ENCODE results near the gene SLC30A5. TPM values are rescaled to one million over a fixed set of nuclear protein-coding genes. Genes with fewer than 3 reads are reported as not detected.

Gene SLC30A5
- total RNA-seq, 1 experiment from 2014 or later, result 61.8 TPM

GRCh38 chr5:69049151-69049550, 44.7 kb upstream of the SLC30A5 start:
- Mint-ChIP-seq H3K27me3 (ENCODE audit: insufficient read depth, unreplicated experiment) (no peaks in the 10 kb centered on the region), H3K9me3 (ENCODE audit: unreplicated experiment) (no peaks in the 10 kb centered on the region), H3K4me3 (ENCODE audit: unreplicated experiment) (no peak overlapping the region), H3K27ac (ENCODE audit: low read depth, unreplicated experiment) (no peak overlapping the region), H3K36me3 (ENCODE audit: insufficient read depth, unreplicated experiment) (no peaks in the 10 kb centered on the region), H3K4me1 (ENCODE audit: insufficient read depth, unreplicated experiment) (peaks cover 5% of the 10 kb centered on the region)
- ChIA-PET POLR2A (interaction anchor here (0.7 to 1.0 kb wide), 2 partner anchors 15 to 28 kb away, joined by 3 read pairs; no protein-coding TSS in a partner anchor), CTCF (interaction anchor here (1.0 kb wide), 1 partner anchor 26 kb away, joined by 4 read pairs; no protein-coding TSS in a partner anchor)
- DNase-seq (ENCODE audit: unreplicated experiment), result no peak
- intact Hi-C loops (cut with micrococcal nuclease), result loop anchor here (10.0 kb wide), 1 partner anchor 286 kb away; the partner anchor contains the start of gene CCDC125
- TF ChIP-seq CTCF (IDR thresholded peaks at IDR 0.05; ENCODE audit: unreplicated experiment), result no peak
- BruUV-seq (replicated peaks), result no TSS peak

DNA sequence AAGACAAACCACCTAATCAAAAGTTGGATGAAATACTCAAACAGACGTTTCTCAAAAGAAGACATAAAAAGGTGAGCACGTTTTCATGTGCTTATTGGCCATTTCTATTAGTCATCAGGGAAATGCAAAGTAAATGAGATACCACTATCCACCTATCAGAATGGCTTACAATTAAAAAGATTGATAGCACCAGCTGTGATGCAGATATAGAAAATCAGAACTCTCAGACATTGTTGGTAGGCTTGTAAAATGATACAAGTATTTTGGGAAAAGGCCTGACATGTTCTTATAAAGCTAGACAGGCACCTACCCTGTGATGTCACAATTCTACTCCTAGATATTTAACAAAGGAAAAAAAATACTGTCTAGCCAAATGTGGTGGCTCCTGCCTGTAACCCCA, 44.0 kb upstream of the SLC30A5 start:
- ChIA-PET CTCF (interaction anchor here (0.7 to 1.0 kb wide), 2 partner anchors 26 to 315 kb away, joined by 4 read pairs; no protein-coding TSS in a partner anchor), POLR2A (interaction anchor here (0.6 to 1.0 kb wide), 3 partner anchors 14 to 42 kb away, joined by 3 read pairs; no protein-coding TSS in a partner anchor)
- no peak for DNase-seq (ENCODE audit: unreplicated experiment)
- intact Hi-C loops (cut with micrococcal nuclease), result loop anchor here (10.0 kb wide), 1 partner anchor 285 kb away; the partner anchor contains the start of gene CCDC125
- no peak overlapping the region for H3K27ac Mint-ChIP-seq (ENCODE audit: low read depth, unreplicated experiment)
- no peak for TF ChIP-seq CTCF (IDR thresholded peaks at IDR 0.05; ENCODE audit: unreplicated experiment)
- peaks cover 5% of the 10 kb centered on the region for H3K4me1 Mint-ChIP-seq (ENCODE audit: insufficient read depth, unreplicated experiment)
- H3K27me3 Mint-ChIP-seq (ENCODE audit: insufficient read depth, unreplicated experiment), result no peaks in the 10 kb centered on the region
- no peaks in the 10 kb centered on the region for H3K9me3 Mint-ChIP-seq (ENCODE audit: unreplicated experiment)
- no peaks in the 10 kb centered on the region for H3K36me3 Mint-ChIP-seq (ENCODE audit: insufficient read depth, unreplicated experiment)
- H3K4me3 Mint-ChIP-seq (ENCODE audit: unreplicated experiment), result no peak overlapping the region
- no TSS peak for BruUV-seq (replicated peaks)

- BruUV-seq (replicated peaks), result no TSS peak
- CTCF ChIA-PET, result interaction anchor here (0.7 kb wide), 1 partner anchor 315 kb away, joined by 4 read pairs; no protein-coding TSS in a partner anchor
These were observed 43.6 kb upstream of the SLC30A5 start for GRCh38 chr5:69050214-69050613.

GRCh38 chr5:69052181-69052580, 41.6 kb upstream of the SLC30A5 start:
- no peak for DNase-seq (ENCODE audit: unreplicated experiment)
- H3K4me3 Mint-ChIP-seq (ENCODE audit: unreplicated experiment), result no peak overlapping the region
- no peaks in the 10 kb centered on the region for H3K27me3 Mint-ChIP-seq (ENCODE audit: insufficient read depth, unreplicated experiment)
- H3K27ac Mint-ChIP-seq (ENCODE audit: low read depth, unreplicated experiment), result no peak overlapping the region
- TF ChIP-seq CTCF (IDR thresholded peaks at IDR 0.05; ENCODE audit: unreplicated experiment), result no peak
- intact Hi-C loops (cut with micrococcal nuclease), result no loop called here
- BruUV-seq (replicated peaks), result no TSS peak
- no peaks in the 10 kb centered on the region for H3K36me3 Mint-ChIP-seq (ENCODE audit: insufficient read depth, unreplicated experiment)
- ChIA-PET POLR2A (no interaction called here), CTCF (no interaction called here)
- H3K4me1 Mint-ChIP-seq (ENCODE audit: insufficient read depth, unreplicated experiment), result no peaks in the 10 kb centered on the region
- H3K9me3 Mint-ChIP-seq (ENCODE audit: unreplicated experiment), result no peaks in the 10 kb centered on the region

More at GRCh38 chr5:69050214-69050613, 43.6 kb upstream of the SLC30A5 start:
- no peak for TF ChIP-seq CTCF (IDR thresholded peaks at IDR 0.05; ENCODE audit: unreplicated experiment)
- DNase-seq (ENCODE audit: unreplicated experiment), result no peak
- Mint-ChIP-seq H3K9me3 (ENCODE audit: unreplicated experiment) (no peaks in the 10 kb centered on the region), H3K4me3 (ENCODE audit: unreplicated experiment) (no peak overlapping the region), H3K27me3 (ENCODE audit: insufficient read depth, unreplicated experiment) (no peaks in the 10 kb centered on the region), H3K4me1 (ENCODE audit: insufficient read depth, unreplicated experiment) (peaks cover 5% of the 10 kb centered on the region), H3K36me3 (ENCODE audit: insufficient read depth, unreplicated experiment) (no peaks in the 10 kb centered on the region), H3K27ac (ENCODE audit: low read depth, unreplicated experiment) (no peak overlapping the region)
- POLR2A ChIA-PET, result interaction anchor here (0.6 to 1.0 kb wide), 2 partner anchors 27 to 42 kb away, joined by 3 read pairs; no protein-coding TSS in a partner anchor
- intact Hi-C loops (cut with micrococcal nuclease), result no loop called here
